DOHH2 (cell line): Measurements from ENCODE around the gene SIPA1L3.
A peak's percentile ranks its signal among the peaks of the same experiment; 100 is the strongest.

Experiments
- H3F3A ChIP-seq: fragments of 200-600 bp; sonication (generic), shearing (Covaris generic); 2 replicates; pipeline ENCODE4 v1.6.0; 2016; ENCODE audit warnings: antibody characterized with exemption, mild to moderate bottlenecking; ENCODE audit not compliant: control insufficient read depth, insufficient read depth
- H3K27ac ChIP-seq: fragments of 200-600 bp; sonication (generic); 2 replicates; pipeline ENCODE4 v1.5.1; 2014; ENCODE audit warnings: low read depth, mild to moderate bottlenecking, low read length, moderate library complexity
- H3K27me3 ChIP-seq: fragments of 200-600 bp; sonication (generic); 2 replicates; pipeline ENCODE4 v1.6.1; 2014; ENCODE audit warnings: mild to moderate bottlenecking, low read length, mixed read lengths; ENCODE audit not compliant: control insufficient read depth
- H3K36me3 ChIP-seq: fragments of 200-600 bp; sonication (generic); 2 replicates; pipeline ENCODE4 v1.6.1; 2014; ENCODE audit warnings: mild to moderate bottlenecking, low read length, moderate library complexity, mixed read lengths; ENCODE audit not compliant: control insufficient read depth
- H3K4me1 ChIP-seq: fragments of 200-600 bp; sonication (generic); 2 replicates; pipeline ENCODE4 v1.6.1; 2014; ENCODE audit warnings: mild to moderate bottlenecking, low read length, mixed read lengths; ENCODE audit not compliant: control insufficient read depth
- H3K4me2 ChIP-seq: fragments of 200-600 bp; sonication (generic); 2 replicates; pipeline ENCODE4 v1.6.0; 2014; ENCODE audit warnings: mild to moderate bottlenecking, low read length, moderate library complexity
- H3K4me3 ChIP-seq: fragments of 200-600 bp; sonication (generic); 2 replicates; pipeline ENCODE4 v1.5.1; 2014; ENCODE audit warnings: mild to moderate bottlenecking, low read length, mixed read lengths
- H3K79me2 ChIP-seq: fragments of 200-600 bp; sonication (generic); 2 replicates; pipeline ENCODE4 v1.6.1; 2014; ENCODE audit warnings: mild to moderate bottlenecking, low read length, mixed read lengths; ENCODE audit not compliant: control insufficient read depth
- H3K9me2 ChIP-seq: fragments of 200-600 bp; sonication (generic); replicated peaks from 2 replicates; pipeline ENCODE4 v1.6.1; 2014; ENCODE audit warnings: mild to moderate bottlenecking, low read length, mixed read lengths; ENCODE audit not compliant: control insufficient read depth
- H3K9me3 ChIP-seq: fragments of 200-600 bp; sonication (generic); 2 replicates; pipeline ENCODE4 v1.6.1; 2014; ENCODE audit warnings: antibody characterized with exemption, low read length, mixed read lengths; ENCODE audit not compliant: control insufficient read depth, insufficient read depth
- H4K20me1 ChIP-seq: fragments of 200-600 bp; sonication (generic); 2 replicates; pipeline ENCODE4 v1.6.0; 2014; ENCODE audit warnings: low read depth, mild to moderate bottlenecking, antibody characterized with exemption, low read length, moderate library complexity; ENCODE audit not compliant: control insufficient read depth, insufficient read depth
- EZH2phosphoT487 ChIP-seq: fragments of 200-600 bp; sonication (generic); IDR thresholded peaks from 2 replicates; pipeline ENCODE4 v1.6.1; 2017; ENCODE audit warnings: borderline replicate concordance, mild to moderate bottlenecking, antibody characterized with exemption, low read length, moderate library complexity, mixed read lengths
- TF ChIP-seq, protein P1 (sequence below): fragments of 200-600 bp; sonication (generic); IDR thresholded peaks from one replicate; pipeline ENCODE4 v1.5.1; 2014; ENCODE audit warnings: antibody characterized with exemption, mild to moderate bottlenecking, low read depth, low read length; ENCODE audit not compliant: poor library complexity, severe bottlenecking

The SIPA1L3 gene

DNA sequence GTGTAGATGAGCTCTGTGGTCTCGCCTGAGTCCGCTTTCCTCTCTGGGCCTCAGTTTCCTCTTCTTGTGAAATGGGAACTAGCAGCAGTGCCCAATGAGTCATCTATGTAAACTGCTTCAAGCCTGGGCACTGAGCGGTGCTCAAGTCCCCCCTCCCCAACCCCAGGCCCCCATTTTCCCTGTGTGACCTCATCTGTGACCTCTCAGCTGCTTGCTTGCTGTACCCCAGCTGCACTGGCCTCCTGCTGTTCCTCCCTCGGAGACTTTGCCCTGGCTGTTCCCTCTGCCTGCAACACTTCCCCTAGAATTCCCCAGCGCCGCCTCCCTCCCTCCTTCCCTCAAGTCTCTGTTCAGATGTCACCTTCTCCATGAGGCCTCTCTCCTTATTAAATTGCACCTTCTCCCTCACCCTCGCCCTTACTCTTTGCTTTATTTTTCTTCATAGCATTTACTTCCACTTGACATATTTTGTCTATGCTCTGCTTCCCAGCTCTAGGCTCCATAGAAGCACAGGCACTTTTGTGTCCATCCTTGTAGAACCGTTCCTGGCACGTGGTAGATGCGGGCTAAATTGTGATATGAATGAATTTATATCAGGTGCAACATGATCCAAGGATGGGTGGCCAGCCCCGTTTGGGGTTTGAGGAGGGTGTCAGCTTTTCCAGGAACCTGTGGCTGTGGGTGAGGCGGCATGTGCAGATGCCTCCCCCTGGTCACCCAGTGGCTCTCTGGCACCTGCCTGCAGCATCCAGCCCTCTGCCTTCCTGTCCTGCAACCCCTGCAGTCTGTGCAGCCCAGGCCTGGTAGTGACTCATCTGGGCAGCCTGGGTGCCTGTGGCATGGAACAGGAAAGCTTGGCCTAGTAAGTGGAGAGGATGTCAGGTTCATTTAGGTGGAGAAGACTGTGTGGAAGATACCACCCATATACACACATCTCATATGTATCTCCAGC, 26.3 kb downstream of the SIPA1L3 start:
- Histone ChIP-seq H3K4me1 (peaks cover 81% of the 10 kb centered on the region), H4K20me1 (no peaks in the 10 kb centered on the region), H3K4me3 (peak overlapping the region; percentile 71), H3K4me2 (peak overlapping the region; percentile 80), H3K27me3 (no peaks in the 10 kb centered on the region), H3F3A (peaks cover 19% of the 10 kb centered on the region), H3K9me2 (no peaks in the 10 kb centered on the region), H3K27ac (peak overlapping the region; percentile 68), H3K9me3 (no peaks in the 10 kb centered on the region), H3K36me3 (peaks cover 48% of the 10 kb centered on the region), H3K79me2 (peaks cover 89% of the 10 kb centered on the region)
- TF ChIP-seq, protein P1, sequence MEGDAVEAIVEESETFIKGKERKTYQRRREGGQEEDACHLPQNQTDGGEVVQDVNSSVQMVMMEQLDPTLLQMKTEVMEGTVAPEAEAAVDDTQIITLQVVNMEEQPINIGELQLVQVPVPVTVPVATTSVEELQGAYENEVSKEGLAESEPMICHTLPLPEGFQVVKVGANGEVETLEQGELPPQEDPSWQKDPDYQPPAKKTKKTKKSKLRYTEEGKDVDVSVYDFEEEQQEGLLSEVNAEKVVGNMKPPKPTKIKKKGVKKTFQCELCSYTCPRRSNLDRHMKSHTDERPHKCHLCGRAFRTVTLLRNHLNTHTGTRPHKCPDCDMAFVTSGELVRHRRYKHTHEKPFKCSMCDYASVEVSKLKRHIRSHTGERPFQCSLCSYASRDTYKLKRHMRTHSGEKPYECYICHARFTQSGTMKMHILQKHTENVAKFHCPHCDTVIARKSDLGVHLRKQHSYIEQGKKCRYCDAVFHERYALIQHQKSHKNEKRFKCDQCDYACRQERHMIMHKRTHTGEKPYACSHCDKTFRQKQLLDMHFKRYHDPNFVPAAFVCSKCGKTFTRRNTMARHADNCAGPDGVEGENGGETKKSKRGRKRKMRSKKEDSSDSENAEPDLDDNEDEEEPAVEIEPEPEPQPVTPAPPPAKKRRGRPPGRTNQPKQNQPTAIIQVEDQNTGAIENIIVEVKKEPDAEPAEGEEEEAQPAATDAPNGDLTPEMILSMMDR, result no peak
- TF ChIP-seq EZH2phosphoT487, result no peak

DNA sequence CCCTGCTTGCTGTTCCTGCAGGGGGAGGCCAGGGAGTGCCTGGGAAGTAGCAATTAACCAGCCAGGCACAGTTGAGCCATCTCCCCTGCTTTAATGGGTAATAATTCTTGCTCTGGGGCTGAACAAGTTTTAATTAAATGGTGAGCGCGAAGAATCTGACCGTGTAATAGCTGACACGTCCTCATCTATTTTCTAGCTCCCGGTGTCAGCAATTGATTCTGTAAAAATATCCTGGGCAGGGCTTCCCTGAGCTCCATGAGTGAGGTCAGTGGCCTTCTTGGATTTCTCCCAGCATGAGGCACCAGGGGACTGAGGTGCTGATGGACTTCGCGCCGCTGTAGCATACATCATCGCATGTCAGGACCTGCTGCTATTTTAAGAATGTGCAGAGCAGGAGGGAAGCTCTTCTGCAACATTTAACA, 26.9 kb downstream of the SIPA1L3 start:
- no peak overlapping the region for H3K4me2 ChIP-seq
- H3K36me3 ChIP-seq, result peaks cover 46% of the 10 kb centered on the region
- H3K27me3 ChIP-seq, result no peaks in the 10 kb centered on the region
- H3K9me3 ChIP-seq, result no peaks in the 10 kb centered on the region
- H3K27ac ChIP-seq, result no peak overlapping the region
- no peaks in the 10 kb centered on the region for H4K20me1 ChIP-seq
- TF ChIP-seq, protein P1, result no peak
- TF ChIP-seq EZH2phosphoT487, result no peak
- H3K9me2 ChIP-seq, result no peaks in the 10 kb centered on the region
- peaks cover 15% of the 10 kb centered on the region for H3F3A ChIP-seq
- no peak overlapping the region for H3K4me3 ChIP-seq
- peaks cover 88% of the 10 kb centered on the region for H3K79me2 ChIP-seq
- H3K4me1 ChIP-seq, result peaks cover 77% of the 10 kb centered on the region

DNA sequence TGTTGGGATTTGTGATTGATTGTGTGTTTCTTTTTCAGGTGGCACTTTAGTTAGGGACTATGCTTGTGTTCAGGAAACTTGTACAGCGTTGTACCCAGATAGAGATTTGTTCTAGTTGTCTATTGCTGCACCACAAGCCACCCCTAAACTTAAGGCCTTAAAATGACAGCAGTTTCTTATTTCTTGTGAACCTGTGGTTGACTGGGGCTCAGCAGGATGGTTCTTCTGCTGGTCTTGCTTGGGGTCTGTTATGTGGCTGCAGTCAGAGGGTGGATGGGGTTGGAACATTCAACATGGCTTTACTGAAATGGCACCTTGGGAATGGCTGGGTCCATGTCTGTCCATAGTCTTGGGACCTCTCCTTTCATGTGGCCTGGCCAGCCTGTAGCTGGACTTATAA, 28.3 kb downstream of the SIPA1L3 start:
- no peaks in the 10 kb centered on the region for H3K9me2 ChIP-seq
- H3K4me2 ChIP-seq, result no peak overlapping the region
- peaks cover 63% of the 10 kb centered on the region for H3K4me1 ChIP-seq
- peaks cover 87% of the 10 kb centered on the region for H3K79me2 ChIP-seq
- no peak overlapping the region for H3K27ac ChIP-seq
- peaks cover 46% of the 10 kb centered on the region for H3K36me3 ChIP-seq
- TF ChIP-seq, protein P1, result no peak
- no peak for TF ChIP-seq EZH2phosphoT487
- H3K27me3 ChIP-seq, result no peaks in the 10 kb centered on the region
- H3F3A ChIP-seq, result peaks cover 12% of the 10 kb centered on the region
- H4K20me1 ChIP-seq, result no peaks in the 10 kb centered on the region
- H3K4me3 ChIP-seq, result no peak overlapping the region
- no peaks in the 10 kb centered on the region for H3K9me3 ChIP-seq
